ENCODE measurements around the gene FBXW11.

The FBXW11 gene

GRCh38 chr5:172015346-172015745 is 8.9 kb upstream of the FBXW11 start:
- no peak for DNase-seq (ENCODE audit: low read depth)

- DNase-seq (ENCODE audit: low read depth): no peak
These were observed 3.8 kb upstream of the FBXW11 start for GRCh38 chr5:172010278-172010677.

GRCh38 chr5:172009536-172010270 is 3.3 kb upstream of the FBXW11 start:
- DNase-seq (ENCODE audit: low read depth): no peak

- DNase-seq (ENCODE audit: low read depth): no peak
These were observed 2.3 kb upstream of the FBXW11 start for GRCh38 chr5:172008689-172009141.

GRCh38 chr5:172008111-172008455 is 1.6 kb upstream of the FBXW11 start:
- DNase-seq (ENCODE audit: low read depth): no peak

- DNase-seq (ENCODE audit: low read depth): no peak
These were observed 1.0 kb upstream of the FBXW11 start for GRCh38 chr5:172007175-172008110.

- DNase-seq (ENCODE audit: low read depth): no peak
These were observed 624 bp downstream of the FBXW11 start for GRCh38 chr5:172005708-172006320.

GRCh38 chr5:172004824-172005237 is 1.6 kb downstream of the FBXW11 start:
- DNase-seq (ENCODE audit: low read depth): no peak

- DNase-seq (ENCODE audit: low read depth): no peak
These were observed 2.7 kb downstream of the FBXW11 start for GRCh38 chr5:172003746-172004145.

- no peak for DNase-seq (ENCODE audit: low read depth)
These were observed 3.5 kb downstream of the FBXW11 start for GRCh38 chr5:172002840-172003512.

GRCh38 chr5:172002310-172002709 is 4.1 kb downstream of the FBXW11 start:
- DNase-seq (ENCODE audit: low read depth): no peak

GRCh38 chr5:171999877-172000276 is 6.6 kb downstream of the FBXW11 start:
- DNase-seq (ENCODE audit: low read depth): no peak

GRCh38 chr5:171999100-171999499 is 7.3 kb downstream of the FBXW11 start:
- no peak for DNase-seq (ENCODE audit: low read depth)

GRCh38 chr5:171997011-171997410 is 9.4 kb downstream of the FBXW11 start:
- DNase-seq (ENCODE audit: low read depth): no peak

GRCh38 chr5:171992813-171993212 is 13.6 kb downstream of the FBXW11 start:
- no peak for DNase-seq (ENCODE audit: low read depth)

- no peak for DNase-seq (ENCODE audit: low read depth)
These were observed 14.1 kb downstream of the FBXW11 start for GRCh38 chr5:171992305-171992704.

GRCh38 chr5:171990713-171991015 is 15.8 kb downstream of the FBXW11 start:
- no peak for DNase-seq (ENCODE audit: low read depth)

- no peak for DNase-seq (ENCODE audit: low read depth)
These were observed 16.3 kb downstream of the FBXW11 start for GRCh38 chr5:171989946-171990712.

GRCh38 chr5:171989276-171989675 is 17.2 kb downstream of the FBXW11 start:
- DNase-seq (ENCODE audit: low read depth): no peak

GRCh38 chr5:171986772-171987171 is 19.7 kb downstream of the FBXW11 start:
- DNase-seq (ENCODE audit: low read depth): no peak

GRCh38 chr5:171984748-171985419 is 21.6 kb downstream of the FBXW11 start:
- DNase-seq (ENCODE audit: low read depth): no peak

Data from stimulated activated CD4-positive, alpha-beta T cell treated with anti-CD3 and anti-CD28 coated beads, Interleukin-2, amount 100 ng/mL, for 4 hours (primary cell).